IPS DF 4.7 (cell line): Measurements from ENCODE around the gene ERC1.
"Not testable (repeated sequence)": the region's sequence is repeated elsewhere in the genome, so short reads cannot be mapped to it uniquely, and the experiment has no call there.

Source experiments
- DNase-seq: peaks from one replicate; pipeline ENCODE4 v3.0.0-alpha.2; 2013; ENCODE audit warnings: low spot score; ENCODE audit errors: extremely low read depth

Gene ERC1

DNA sequence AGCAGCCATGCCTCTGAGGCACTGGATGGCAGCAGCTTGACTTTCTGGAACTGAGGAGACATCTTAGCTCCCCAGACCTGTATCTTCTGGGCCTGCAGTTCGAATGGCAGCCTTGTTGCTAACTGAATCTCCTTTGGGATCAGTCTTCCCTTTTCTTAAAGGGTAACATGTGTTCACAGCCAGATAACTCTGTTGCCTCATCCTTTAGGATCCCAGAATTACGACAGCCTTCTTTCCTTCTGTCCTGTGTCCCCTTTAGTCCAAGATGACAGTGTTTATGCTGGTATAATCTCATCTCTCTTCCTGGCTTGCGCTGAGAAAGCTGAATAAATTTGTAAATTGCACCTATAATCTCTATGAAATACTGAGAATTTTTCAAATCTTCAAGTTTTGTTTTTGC lies 9.1 kb upstream of the ERC1 start:
- DNase-seq = no peak

- no peak for DNase-seq
These were observed 2.4 kb upstream of the ERC1 start for GRCh38 chr12:988646-989045.

DNA sequence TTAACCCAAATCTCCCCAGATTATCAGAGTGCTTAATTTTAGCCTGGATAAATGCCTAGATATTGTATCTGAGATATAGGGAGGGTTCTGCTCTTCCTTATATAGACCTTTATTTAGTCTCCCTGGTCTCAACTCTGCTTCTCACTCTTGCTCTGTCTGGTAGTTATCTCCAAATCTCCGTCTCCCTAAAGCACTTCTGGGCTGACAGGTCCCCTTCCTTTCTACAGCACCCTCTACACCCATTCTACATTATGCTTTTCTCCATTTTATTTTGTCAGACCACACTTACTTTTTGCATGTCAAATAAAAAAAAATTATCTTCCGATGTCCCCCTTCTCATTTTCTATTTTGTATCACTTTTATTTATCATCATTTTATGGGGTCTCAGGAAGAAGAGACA lies 2.0 kb upstream of the ERC1 start:
- no peak for DNase-seq

DNA sequence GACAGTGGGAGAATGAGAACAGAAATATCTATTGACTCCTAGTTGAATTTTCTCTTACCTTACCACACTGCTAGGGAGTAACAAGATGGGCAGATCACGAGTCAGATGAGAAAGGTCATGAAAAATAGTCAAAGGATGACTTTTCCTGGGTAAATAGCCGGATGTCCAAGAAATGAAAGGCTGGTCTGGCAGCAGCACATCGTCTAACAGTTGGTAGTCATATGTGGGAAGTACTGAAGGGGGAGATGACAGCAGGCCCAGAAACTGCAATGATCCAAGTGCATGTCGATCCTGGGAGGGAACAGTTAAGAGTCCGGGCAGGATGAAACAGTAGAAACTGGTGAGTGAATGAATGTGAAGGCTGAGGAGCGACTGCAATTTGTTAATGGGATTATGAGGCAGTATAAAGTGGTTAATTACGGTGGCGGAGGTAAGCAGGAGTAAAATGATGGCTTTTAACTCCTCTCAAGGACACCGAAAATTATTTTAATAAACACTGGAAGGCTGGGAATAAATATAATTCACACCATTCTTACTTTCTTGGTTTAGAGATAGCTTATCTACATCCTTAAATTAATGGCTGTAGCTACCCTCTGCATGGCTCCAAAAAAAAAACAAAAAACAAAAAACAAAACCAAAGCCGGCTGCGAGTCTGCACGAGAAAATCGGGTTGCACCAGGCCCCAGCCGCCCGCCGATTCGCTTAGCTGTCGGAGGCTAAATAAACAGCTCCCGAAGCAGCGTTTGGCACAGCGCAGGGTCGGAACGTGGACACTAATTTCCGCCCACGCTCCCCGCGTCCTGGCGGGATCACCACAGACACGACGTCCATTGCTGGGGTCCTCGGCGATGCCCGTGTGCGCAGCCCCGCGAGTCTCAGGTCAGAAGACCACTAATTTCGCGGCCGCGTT lies 1.0 kb upstream of the ERC1 start:
- DNase-seq = no peak

DNA sequence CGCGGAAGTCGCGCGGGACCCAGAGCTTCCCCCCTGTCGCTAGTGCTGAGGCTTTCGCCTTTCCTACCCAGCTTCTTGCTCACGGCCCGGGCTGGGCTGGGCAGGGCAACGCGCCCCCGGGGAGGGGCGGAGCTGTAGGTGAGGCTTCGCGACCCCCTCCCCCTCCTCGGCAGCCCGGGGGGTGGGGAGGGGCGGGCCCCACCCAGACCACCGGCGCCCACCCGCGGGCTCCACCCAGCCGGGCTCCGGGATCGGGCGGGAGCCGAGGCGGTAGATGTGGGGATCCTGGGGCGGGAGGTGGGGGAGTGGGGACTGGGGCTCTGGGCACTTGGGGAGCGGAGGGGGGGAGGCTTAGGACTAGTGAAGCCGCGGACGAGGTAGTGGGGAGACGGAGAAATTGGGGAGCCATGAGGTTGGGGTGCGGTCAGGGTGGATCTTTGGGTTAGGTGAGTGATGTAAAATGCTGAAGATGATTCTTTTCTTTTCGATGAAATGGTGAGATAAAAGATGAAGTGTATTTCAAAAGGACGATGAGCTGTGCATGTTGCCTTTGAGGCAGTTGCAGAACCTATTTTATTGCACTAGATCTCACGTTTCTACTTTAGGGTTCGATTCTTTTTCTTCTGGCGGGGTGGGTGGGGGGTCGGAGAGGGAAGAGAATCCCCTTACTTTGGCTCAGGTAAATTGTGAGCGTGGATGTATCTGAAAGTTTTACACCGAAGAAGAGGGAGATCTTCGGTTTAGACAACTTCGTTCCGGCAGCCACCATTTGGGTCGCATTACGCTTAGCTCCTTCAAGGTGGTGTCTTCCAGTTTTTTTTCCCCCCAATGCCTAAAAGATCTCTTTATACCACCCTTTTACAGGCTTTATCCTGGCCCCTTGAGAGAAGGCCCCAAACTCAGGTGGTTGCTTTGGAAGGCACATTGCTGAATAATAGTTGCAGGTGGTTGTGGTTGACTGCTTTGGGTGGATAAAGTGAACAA lies 619 bp downstream of the ERC1 start:
- DNase-seq = no peak

DNA sequence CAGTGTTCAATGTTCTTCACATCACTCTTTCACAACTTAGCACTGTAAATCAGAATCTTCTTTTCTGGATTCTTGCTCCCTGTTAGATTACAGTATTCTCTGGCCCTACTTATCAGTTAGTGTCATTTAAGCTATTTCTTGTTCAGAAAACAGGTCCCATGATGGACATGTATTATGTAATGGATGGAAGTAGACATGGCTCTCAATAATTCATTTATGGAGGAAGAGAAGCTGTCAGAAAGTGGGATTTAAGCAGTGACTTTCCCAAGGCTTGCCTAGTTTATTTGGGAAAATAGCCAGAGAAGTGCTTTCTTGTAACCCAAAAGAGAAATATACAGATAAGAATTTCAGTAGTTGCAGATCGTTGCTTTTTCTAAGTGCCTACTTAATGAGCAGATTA lies 1.6 kb downstream of the ERC1 start:
- no peak for DNase-seq

DNA sequence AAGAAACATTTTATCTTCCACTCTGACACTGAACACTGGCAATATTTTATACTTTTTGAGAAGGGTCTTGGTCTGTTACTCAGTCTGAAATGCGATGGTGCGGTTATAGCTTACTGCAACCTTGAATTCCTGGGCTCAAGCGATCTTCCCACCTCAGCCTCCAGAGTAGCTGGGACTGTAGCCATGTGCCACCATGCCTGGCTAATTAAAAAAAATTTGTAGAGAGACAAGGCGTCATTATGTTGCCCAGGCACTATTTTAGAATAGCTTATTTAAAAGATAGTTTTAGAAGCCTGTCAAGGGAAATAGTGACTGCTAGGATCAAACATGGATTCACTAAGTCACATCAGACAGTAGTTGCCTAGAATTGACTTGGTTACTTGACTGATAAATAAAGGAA lies 5.9 kb downstream of the ERC1 start:
- DNase-seq = no peak

DNA sequence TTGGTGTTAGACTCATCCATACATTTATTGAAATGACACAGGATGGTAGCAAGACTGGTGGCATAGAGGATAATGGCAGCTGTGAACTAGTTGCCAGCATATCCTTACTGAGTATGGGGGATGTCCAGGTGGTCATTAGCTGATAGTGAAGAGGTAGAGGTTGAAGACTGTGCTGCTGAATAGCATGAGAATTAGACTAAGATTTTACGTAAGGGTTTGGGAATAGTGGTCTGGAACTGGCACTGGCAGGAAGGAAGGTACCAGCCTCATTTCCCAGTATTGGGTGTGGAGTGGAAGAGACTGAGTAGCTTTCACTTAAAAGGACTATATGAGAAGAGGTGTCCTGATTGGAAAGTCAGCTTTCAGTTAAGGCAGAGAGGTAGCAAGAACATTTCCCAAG lies 6.5 kb downstream of the ERC1 start:
- DNase-seq = no peak

DNA sequence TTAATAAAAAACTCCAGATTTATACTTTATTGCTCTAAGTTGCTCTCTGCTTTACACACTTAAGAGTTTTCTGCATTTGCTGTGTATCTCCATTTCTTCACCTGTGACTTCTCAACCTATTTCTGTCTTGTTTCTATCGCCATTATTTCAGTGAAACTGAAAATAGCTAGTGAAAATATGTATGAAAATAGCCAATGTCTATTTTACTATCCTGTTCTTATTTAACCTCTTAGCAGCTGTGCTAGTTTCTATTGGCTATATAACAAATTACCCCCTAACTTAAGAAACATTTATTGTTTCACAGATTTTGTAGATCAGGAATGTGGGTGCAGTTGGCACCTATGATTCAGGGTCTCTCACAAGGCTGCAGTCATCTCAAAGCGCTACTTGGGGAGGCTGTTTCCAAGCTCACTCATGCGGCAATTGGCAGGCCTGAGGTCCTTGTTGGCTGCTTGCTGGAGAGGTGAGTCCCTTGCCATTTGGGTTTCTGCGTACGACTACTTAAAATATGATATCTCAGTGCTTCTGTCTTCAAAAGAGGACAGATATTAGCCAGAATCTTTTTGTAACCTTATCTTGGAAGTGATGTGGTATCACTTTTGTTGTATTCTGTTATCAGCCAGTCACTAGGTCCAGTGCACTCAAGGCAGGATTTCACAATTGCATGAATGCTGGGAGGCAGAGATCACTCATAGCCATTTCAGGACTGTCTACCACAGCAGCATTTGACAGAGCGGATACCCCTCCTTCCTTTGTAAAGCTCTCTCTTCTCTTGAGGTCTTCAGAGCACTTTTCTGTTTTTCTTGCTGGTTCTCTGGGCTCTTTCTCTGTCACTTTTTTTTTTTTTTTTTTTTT lies 7.2 kb downstream of the ERC1 start:
- DNase-seq = no peak

DNA sequence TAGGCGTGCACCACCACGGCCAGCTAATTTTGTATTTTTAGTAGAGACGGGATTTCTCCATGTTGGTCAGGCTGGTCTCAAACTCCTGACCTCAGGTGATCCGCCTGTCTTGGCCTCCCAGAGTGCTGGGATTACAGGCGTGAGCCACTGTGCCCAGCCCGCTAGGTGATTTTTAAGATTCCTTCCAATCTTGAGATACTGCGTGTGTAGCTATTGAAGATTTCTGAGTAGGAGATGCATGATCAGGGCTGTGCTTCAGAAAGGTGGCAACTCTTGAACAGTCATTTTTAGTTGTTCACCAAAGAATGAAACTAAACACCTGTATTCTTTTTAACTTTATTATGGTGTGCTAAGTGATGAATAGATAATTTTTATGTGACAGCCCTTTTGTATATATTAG lies 8.7 kb downstream of the ERC1 start:
- not testable (repeated sequence) for DNase-seq

DNA sequence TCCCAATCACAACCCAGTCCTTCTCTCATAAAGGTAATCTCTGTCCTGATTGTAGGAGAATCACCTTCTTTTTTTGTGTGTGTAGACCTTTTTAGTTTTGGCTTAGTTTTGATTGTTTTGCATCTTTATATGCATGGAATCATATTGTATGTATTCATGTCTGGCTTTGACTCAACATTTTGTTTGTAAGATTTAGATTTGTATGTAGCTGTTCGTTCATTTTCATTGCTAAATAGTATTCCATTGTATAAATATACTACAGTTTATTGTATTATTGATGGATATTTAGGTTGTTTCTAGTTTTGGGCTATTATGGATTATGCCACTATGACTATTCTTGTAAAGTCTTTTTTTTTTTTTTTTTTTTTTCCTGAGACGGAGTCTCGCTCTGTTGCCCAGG lies 10.5 kb downstream of the ERC1 start:
- DNase-seq = no peak

DNA sequence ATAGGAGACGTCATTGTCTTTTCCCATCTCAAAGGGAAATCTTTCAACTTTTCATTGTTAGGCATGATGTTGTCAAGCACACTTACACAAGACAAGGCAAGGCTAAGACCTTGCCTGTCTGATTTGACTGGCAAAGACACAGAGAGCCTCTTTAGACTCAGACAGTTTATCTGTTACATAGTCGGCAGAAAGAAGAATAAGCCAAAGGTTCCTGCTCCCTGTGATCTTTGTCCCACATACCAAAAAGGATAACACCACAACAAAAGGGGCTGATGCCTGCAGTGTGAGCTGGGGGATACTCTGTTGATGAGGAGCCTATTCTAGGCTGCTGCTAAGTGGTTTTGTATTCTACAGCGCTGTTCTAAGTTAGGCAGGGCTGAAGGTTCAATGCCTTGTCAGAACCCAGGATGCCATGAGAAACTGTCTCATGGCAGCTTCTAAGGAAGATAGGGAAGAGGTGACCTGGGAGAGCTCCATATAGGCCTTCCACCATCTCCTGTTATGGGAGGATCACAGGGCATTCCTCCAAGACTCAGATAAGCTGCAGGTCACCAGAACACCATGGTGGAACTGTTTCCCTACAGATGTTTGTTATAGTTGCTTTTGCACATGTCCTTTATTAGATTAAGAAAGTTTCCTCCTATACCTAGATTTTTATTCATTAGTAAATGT lies 12.7 kb downstream of the ERC1 start:
- DNase-seq = no peak

- DNase-seq = no peak
These were observed 15.2 kb downstream of the ERC1 start for GRCh38 chr12:1006255-1006654.

DNA sequence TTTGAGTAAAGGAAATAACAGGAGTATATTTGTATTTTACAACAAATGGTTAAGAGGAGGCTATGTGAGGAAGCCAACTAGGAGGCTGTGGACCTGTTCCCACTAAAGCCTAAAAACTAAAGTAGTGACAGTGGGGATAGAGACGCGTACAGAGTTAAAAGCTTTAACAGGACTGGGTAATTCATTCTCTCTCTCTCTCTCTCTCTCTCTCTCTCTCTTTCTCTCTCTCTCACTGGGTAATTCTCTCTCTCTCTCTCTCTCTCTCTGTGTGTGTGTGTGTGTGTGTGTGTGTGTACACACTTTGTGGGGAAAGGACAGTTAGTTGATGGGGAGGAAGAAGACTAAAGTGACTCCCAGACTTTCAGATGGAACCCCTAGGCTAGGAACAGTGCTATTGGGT lies 16.3 kb downstream of the ERC1 start:
- no peak for DNase-seq

DNA sequence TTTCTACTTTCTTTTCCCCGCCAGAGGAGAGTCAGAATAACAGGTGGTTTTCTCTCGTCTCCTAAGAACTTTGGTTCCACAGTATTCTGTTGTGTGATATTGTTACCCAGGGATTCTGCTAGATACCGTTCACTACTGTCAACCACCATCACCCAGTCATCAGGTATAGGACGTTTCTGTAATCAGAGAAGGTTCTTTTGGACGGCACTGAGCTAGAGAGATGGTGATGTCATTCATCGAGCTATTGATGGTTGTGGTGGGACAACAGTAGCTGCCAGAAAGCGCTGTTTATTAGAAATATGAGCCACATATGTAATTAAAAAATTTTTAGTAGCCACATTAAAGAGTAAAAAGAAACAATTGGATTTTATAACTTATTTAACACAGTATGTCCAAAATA lies 17.0 kb downstream of the ERC1 start:
- no peak for DNase-seq

DNA sequence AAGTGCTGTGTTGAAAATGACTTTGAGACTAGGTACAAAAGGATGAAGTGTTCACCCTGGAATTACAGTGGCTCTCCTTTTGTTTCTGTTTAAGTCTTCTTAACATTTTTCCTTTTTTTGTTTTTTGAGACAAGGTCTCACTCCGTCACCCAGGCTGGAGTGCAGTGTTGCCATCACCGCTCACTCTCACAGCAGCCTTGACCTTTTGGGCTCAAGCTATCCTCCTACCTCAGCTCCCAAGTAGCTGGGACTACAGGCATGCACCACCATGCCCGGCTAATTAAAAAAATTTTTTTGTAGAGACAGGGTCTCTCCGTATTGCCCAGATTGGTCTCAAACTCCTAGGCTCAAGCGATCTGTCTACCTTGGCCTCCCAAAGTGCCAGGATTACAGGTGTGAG lies 20.1 kb downstream of the ERC1 start:
- DNase-seq = no peak

- no peak for DNase-seq
These were observed 22.8 kb downstream of the ERC1 start for GRCh38 chr12:1013618-1014489.

DNA sequence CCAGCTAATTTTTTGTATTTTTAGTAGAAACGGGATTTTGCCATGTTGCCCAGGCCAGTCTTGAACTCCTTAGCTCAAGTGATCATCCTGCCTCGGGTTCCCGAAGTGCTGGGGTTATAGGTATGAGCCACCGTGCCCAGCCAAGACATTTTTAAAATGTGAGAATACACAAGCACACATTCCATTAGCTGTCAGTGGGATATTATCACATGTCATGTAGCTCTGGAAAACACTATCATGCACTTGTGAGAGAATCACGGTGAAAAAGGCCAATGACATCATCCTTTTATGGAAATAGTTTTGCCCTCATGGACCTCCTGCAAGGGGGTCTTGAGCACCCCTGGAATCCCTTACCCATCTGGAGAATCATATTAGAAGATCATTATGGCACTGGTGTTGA lies 28.3 kb downstream of the ERC1 start:
- no peak for DNase-seq

GRCh38 chr12:1020389-1020788 lies 29.4 kb downstream of the ERC1 start:
- no peak for DNase-seq
